ENCODE data around the gene ATG5.

DNA sequence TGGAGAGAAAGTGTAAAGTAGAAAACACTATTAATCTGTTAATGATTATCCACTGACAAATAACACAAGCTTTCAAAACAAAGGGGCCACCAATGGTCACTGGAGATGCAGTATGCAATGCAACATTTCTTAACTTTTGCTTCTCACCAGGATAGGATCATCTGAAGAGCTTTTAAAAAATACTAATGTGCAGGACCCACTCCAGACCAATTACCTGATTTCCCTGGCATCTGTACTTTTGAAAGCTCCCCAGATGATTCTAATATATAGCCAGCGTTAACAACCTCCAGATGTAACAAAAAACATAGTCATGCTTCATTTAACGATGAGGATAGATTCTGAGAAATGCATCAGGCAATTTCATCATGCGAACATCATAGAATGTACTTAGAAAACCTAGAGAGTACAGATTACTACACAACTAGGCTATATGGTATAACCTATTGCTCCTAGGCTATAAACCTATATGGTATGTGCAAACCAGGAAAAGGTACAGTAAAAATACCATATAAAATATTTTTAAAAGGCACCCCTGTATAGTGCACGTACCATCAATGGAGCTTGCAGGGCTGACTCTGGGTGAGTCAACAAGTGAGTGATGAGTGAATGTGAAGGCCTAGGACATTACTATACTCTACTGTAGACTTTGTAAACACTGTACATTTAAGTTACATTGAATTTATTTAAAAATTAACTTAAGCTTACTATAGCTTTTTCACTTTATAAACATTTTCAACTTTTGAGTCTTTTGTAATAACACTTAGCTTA lies 69.2 kb downstream of the ATG5 start:
- TF ChIP-seq, protein P1, sequence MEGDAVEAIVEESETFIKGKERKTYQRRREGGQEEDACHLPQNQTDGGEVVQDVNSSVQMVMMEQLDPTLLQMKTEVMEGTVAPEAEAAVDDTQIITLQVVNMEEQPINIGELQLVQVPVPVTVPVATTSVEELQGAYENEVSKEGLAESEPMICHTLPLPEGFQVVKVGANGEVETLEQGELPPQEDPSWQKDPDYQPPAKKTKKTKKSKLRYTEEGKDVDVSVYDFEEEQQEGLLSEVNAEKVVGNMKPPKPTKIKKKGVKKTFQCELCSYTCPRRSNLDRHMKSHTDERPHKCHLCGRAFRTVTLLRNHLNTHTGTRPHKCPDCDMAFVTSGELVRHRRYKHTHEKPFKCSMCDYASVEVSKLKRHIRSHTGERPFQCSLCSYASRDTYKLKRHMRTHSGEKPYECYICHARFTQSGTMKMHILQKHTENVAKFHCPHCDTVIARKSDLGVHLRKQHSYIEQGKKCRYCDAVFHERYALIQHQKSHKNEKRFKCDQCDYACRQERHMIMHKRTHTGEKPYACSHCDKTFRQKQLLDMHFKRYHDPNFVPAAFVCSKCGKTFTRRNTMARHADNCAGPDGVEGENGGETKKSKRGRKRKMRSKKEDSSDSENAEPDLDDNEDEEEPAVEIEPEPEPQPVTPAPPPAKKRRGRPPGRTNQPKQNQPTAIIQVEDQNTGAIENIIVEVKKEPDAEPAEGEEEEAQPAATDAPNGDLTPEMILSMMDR (IDR thresholded peaks at IDR 0.05), result no peak
- TF ChIP-seq POLR2AphosphoS5 (IDR thresholded peaks at IDR 0.05; ENCODE audit: low read depth, low read length) (no peak), SIN3A (IDR thresholded peaks at IDR 0.05; ENCODE audit: borderline replicate concordance, insufficient read depth, low read depth, low read length) (no peak), TCF7L2 (IDR thresholded peaks at IDR 0.05; ENCODE audit: low read depth, low read length) (no peak)
- TF ChIP-seq, protein P2, sequence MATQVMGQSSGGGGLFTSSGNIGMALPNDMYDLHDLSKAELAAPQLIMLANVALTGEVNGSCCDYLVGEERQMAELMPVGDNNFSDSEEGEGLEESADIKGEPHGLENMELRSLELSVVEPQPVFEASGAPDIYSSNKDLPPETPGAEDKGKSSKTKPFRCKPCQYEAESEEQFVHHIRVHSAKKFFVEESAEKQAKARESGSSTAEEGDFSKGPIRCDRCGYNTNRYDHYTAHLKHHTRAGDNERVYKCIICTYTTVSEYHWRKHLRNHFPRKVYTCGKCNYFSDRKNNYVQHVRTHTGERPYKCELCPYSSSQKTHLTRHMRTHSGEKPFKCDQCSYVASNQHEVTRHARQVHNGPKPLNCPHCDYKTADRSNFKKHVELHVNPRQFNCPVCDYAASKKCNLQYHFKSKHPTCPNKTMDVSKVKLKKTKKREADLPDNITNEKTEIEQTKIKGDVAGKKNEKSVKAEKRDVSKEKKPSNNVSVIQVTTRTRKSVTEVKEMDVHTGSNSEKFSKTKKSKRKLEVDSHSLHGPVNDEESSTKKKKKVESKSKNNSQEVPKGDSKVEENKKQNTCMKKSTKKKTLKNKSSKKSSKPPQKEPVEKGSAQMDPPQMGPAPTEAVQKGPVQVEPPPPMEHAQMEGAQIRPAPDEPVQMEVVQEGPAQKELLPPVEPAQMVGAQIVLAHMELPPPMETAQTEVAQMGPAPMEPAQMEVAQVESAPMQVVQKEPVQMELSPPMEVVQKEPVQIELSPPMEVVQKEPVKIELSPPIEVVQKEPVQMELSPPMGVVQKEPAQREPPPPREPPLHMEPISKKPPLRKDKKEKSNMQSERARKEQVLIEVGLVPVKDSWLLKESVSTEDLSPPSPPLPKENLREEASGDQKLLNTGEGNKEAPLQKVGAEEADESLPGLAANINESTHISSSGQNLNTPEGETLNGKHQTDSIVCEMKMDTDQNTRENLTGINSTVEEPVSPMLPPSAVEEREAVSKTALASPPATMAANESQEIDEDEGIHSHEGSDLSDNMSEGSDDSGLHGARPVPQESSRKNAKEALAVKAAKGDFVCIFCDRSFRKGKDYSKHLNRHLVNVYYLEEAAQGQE (IDR thresholded peaks at IDR 0.05; ENCODE audit: insufficient read depth in 1 of 2, low read depth in 2 of 2, low read length in 1 of 2), result no peak

Measured in Panc1 (cell line).